Natural killer cell treated with Interleukin-12 subunit alpha and Interleukin-12 subunit beta and Interleukin-15 and Interleukin-18, amount 100 ng/mL, for 72 hours (primary cell): ENCODE results near the gene FSTL3. TPM values are rescaled to one million over a fixed set of nuclear protein-coding genes. Genes with fewer than 3 reads are reported as not detected.
"Not testable (repeated sequence)": the region's sequence is repeated elsewhere in the genome, so short reads cannot be mapped to it uniquely, and the experiment has no call there.

Source experiments
- ATAC-seq, 2 donors: fragments of 150-1000 bp; cut with Tn5 transposase in 1 of 2; sonication (Bioruptor Pico), chemical (Tn5 transposase) in 1 of 2; 2 replicates each; pipeline ENCODE4 v1.10.0; 2021
- DNase-seq: peaks from one replicate; pipeline ENCODE4 v3.0.0; 2022; ENCODE audit warnings: low spot score
- H3K27ac Mint-ChIP-seq, 2 donors: 1 replicate in 1 of 2; 2 replicates in 1 of 2; pipeline ENCODE4 v1.8.0; 2022; ENCODE audit warnings: mixed read lengths in 2 of 2, mild to moderate bottlenecking in 1 of 2, moderate library complexity in 1 of 2
- H3K27me3 Mint-ChIP-seq, 2 donors: 1 replicate in 1 of 2; 2 replicates in 1 of 2; pipeline ENCODE4 v1.8.0; 2022; ENCODE audit warnings: mixed read lengths in 2 of 2
- H3K36me3 Mint-ChIP-seq: one replicate; pipeline ENCODE4 v1.8.0; 2022; ENCODE audit warnings: mixed read lengths
- H3K4me1 Mint-ChIP-seq, 2 donors: 1 replicate in 1 of 2; 2 replicates in 1 of 2; pipeline ENCODE4 v1.8.0; 2022; ENCODE audit warnings: low read depth in 2 of 2, mixed read lengths in 2 of 2, mild to moderate bottlenecking in 1 of 2
- H3K4me3 Mint-ChIP-seq: one replicate; pipeline ENCODE4 v1.8.0; 2022; ENCODE audit warnings: mixed read lengths
- H3K9me3 Mint-ChIP-seq: 2 replicates; pipeline ENCODE4 v1.8.0; 2022; ENCODE audit warnings: mixed read lengths
- total RNA-seq, 2 donors: library from RNA; stranded (reverse); gene quantifications; one replicate each; pipeline ENCODE4 v1.2.3, GENCODE V29; 2022

Gene FSTL3
- total RNA-seq, 2 donors from 2014 or later = 1.7 to 3.6 TPM

DNA sequence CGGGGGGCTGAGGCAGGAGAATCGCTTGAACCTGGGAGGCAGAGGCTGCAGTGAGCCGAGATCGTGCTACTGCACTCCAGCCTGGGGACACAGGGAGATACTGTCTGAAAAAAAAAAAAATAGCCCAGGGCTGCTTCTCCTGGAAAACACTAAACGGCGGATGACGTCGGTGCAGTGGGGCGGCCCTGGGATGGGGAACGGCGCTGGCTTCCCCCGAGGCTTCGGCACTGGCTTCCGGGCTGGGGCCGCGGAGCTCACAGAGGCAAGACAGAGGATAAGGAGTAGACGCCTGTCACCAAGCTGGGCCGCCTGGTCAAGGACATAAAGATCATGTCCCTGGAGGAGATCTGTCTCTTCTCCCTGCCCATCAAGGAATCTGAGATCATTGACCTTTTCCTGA lies 14.0 kb downstream of the FSTL3 start:
- H3K27me3 Mint-ChIP-seq = no peaks in the 10 kb centered on the region
- no peak overlapping the region for H3K4me3 Mint-ChIP-seq
- no peak for DNase-seq
- no peak for ATAC-seq
- no peaks in the 10 kb centered on the region for H3K36me3 Mint-ChIP-seq
- H3K4me1 Mint-ChIP-seq = peaks cover 0 to 7% of the 10 kb centered on the region in 2 donors
- H3K27ac Mint-ChIP-seq = no peak overlapping the region
- no peaks in the 10 kb centered on the region for H3K9me3 Mint-ChIP-seq

DNA sequence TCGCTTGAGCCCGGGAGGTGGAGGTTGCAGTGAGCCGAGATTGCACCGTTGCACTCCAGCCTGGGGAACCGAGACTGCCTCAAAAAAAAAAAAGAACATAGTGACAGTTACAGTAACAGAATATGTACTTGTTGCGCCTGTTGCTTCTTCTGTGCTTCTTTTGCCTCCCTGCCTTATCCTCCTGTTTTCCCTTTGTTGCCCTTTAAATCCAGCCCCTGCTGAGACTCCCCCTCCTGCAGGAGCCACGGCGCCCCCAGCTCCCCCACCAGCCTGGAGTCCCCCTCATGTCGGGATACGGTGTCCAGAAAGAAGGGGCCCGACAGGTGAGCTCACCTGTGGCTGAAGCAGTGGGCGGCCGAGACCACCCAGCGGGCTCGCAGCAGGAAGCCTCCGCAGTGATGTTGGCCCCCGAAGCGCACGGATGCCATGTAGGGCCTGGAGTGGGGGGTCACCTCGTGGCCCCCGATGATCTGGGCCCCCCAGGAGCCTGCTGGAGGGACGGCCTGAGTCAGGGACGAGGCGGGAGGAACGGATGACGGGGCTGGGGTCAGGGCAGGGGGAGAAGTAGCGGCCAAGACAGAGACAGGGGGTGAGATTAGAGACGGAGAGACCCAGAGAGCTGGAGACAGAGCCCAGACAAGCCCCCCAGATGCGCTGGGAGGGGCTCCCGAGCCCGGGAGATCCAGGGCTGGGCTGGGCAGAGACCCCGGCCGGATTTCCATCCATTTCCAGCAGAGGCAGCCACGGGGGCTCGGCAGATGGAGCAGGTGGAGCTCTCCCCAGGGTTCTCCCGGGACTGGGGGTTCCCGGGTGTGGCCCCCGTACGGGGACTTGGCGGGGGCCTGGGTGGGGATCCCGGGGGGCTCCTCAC lies 18.5 kb downstream of the FSTL3 start:
- peak overlapping the region; percentile 25 for H3K4me3 Mint-ChIP-seq
- no peaks in the 10 kb centered on the region for H3K36me3 Mint-ChIP-seq
- peak in 1 of 2 donors; percentile 18 for ATAC-seq
- H3K9me3 Mint-ChIP-seq = no peaks in the 10 kb centered on the region
- no peak for DNase-seq
- H3K27me3 Mint-ChIP-seq = no peaks in the 10 kb centered on the region
- H3K27ac Mint-ChIP-seq = no peak overlapping the region
- peaks cover 0 to 4% of the 10 kb centered on the region in 2 donors for H3K4me1 Mint-ChIP-seq

DNA sequence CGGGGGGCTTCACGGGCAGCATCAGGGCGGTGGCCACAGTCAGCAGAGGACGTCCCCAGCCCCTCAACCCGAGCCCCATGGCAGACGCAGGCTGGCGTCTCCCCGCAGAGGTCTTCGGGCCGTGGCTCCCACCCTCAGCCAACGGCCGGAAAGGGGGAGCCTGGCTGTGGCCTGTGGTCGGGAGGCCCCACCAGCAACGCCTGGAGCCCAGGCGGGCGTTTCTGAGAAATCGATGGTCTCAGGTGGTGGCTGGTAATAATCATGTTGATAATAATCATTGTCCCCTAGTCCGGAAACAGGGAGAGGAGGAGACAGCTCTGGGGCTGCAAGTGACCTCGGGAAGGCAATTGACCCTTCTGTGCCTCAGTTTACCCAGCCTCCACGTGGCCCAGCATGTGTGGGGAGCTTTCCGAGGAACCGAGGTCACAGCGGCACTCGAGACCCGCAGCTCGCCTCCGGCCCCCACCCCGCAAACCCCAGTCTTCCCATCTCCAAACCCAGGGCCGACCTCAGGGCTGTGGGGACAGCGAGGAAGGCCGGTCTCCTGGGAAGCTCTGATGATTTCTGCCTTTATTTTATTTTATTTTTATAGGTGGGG lies 19.3 kb downstream of the FSTL3 start, which contains the start of gene PRSS57:
Gene PRSS57 (minus strand): TSS at position 101 of the 598 bp plus-strand sequence. CDS start 22 bp downstream, at position 79.
- no peak for DNase-seq
- no peaks in the 10 kb centered on the region for H3K27me3 Mint-ChIP-seq
- no peak within 1 kb of the TSS for H3K27ac Mint-ChIP-seq
- no peaks in the 10 kb centered on the region for H3K36me3 Mint-ChIP-seq
- no peaks in the 10 kb centered on the region for H3K9me3 Mint-ChIP-seq
- H3K4me1 Mint-ChIP-seq = peaks cover 0 to 4% of the 10 kb centered on the region in 2 donors
- H3K4me3 Mint-ChIP-seq = peak within 1 kb of the TSS; percentile 25
- ATAC-seq = peak in 1 of 2 donors; percentile 24

DNA sequence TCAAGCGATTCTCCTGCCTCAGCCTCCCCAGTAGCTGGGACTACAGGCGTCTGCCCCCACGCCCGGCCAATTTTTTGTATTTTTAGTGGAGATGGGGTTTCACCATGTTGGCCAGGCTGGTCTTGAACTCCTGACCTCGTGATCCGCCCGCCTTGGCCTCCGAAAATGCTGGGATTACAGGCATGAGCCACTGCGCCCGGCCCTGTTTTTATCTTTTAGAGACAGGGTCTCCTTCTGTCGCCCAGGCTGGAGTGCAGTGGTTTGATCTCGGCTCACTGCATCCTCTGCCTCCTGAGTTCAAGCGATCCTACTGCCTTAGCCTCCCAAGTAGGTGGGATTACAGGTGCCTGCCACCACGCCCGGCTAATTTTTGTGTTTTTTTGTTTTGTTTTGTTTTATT lies 22.3 kb downstream of the FSTL3 start:
- H3K27ac Mint-ChIP-seq, ATAC-seq: not testable (repeated sequence)

DNA sequence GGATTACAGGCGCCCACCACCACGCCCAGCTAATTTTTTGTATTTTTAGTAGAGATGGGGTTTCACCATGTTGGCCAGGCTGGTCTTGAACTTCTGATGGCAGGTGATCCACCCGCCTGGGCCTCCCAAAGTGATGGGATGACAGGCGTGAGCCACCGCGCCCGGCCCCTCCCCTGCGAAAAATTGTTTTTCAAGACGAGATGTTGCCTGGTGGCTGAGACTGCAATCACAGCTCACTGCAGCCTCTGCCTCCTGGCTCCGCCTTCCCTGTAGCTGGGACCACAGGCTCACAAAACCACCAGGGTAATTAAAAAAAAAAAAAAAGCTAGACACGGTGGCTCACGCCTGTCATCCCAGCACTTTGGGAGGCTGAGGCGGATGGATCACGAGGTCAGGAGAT lies 23.7 kb downstream of the FSTL3 start:
- H3K27me3 Mint-ChIP-seq, H3K4me1 Mint-ChIP-seq, H3K27ac Mint-ChIP-seq, ATAC-seq, H3K9me3 Mint-ChIP-seq, H3K4me3 Mint-ChIP-seq, DNase-seq, H3K36me3 Mint-ChIP-seq: not testable (repeated sequence)

More for the DNA sequence above, 22.3 kb downstream of the FSTL3 start:
- DNase-seq, H3K4me1 Mint-ChIP-seq, H3K9me3 Mint-ChIP-seq, H3K4me3 Mint-ChIP-seq, H3K27me3 Mint-ChIP-seq, H3K36me3 Mint-ChIP-seq: not testable (repeated sequence)

DNA sequence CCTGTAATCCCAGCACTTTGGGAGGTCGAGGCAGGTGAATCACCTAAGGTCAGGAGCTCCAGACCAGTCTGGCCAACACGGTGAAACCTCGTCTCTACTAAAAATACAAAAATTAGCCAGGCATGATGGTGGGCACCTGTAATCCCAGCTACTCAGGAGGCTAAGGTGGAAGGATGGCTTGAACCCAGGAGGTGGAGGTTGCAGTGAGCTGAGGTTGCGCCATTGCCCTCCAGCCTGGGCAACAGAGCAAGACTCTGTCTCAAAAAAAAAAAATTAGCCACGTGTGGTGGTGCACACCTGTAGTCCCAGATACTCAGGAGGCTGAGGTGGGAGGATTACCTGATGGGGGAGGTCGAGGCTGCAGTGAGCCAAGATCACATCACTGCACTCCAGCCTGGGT lies 26.7 kb downstream of the FSTL3 start:
- H3K4me3 Mint-ChIP-seq = peak overlapping the region; percentile 20
- not testable (repeated sequence) for H3K4me1 Mint-ChIP-seq, H3K27ac Mint-ChIP-seq, H3K36me3 Mint-ChIP-seq, DNase-seq, H3K9me3 Mint-ChIP-seq, ATAC-seq, H3K27me3 Mint-ChIP-seq

DNA sequence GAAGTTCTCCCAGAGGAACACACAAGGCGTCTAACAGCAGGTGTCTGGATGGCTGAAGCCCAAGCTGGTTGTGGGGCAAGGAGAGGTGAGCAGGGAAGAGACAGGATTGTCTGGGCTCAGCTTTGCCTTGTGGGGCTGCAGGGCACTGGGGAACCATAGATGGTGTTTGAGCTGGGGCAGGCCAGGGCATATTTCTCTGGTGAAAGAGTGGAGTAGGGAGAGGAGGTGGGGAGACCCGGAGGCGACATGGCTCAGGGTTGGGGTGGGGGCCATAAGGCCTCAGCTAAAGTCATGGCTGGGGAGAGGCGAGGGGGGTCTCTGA lies 27.1 kb downstream of the FSTL3 start:
- DNase-seq = no peak
- Mint-ChIP-seq H3K27ac (no peak overlapping the region), H3K27me3 (peaks cover 3 to 8% of the 10 kb centered on the region in 2 donors), H3K36me3 (no peaks in the 10 kb centered on the region), H3K9me3 (no peaks in the 10 kb centered on the region), H3K4me1 (peaks cover 7% of the 10 kb centered on the region in 2 donors), H3K4me3 (peak overlapping the region; percentile 20)
- no peak for ATAC-seq

DNA sequence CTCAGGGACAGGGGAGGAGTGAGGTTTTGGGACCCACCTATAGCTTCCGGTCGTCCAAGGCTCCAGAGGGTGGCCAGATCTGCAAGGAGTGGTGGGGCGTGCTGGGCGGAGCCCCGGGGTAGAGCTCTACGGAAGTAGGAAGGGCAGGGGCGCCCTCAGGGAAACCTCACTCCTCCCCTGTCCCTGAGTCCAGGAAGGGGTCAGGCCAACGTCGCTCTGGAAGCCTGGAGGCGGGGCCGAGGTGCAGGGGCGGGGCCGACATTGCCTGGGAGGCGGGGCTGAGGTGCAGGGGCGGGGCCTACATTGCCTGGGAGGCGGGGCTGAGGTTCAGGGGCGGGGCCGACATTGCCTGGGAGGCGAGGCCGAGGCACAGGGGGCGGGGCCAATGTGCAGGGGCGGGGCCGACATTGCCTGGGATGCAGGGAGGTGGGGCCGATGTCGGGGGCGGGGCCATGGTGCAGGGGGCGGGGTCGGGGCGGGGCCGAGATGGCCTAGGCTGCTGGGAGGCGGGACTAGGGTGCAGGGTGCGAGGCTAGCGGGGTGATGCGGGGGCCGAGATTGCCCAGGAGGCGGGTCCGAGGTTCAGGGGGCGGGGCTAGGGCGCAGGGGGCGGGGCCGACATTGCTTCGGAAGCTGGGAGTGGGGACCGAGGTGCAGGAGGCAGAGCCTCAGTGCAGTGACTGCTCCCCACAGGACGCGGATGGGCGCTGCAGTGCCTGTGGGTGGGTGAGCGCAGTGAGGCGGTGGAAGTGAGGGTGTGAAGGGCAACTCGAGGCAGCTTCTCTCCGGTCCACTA lies 27.7 kb downstream of the FSTL3 start:
- peak; percentile 84 to 89 for ATAC-seq
- no peaks in the 10 kb centered on the region for H3K36me3 Mint-ChIP-seq
- DNase-seq = no peak
- H3K27me3 Mint-ChIP-seq = peaks cover 3 to 8% of the 10 kb centered on the region in 2 donors
- H3K9me3 Mint-ChIP-seq = no peaks in the 10 kb centered on the region
- H3K4me3 Mint-ChIP-seq = no peak overlapping the region
- H3K27ac Mint-ChIP-seq = no peak overlapping the region
- H3K4me1 Mint-ChIP-seq = peaks cover 7% of the 10 kb centered on the region in 2 donors

DNA sequence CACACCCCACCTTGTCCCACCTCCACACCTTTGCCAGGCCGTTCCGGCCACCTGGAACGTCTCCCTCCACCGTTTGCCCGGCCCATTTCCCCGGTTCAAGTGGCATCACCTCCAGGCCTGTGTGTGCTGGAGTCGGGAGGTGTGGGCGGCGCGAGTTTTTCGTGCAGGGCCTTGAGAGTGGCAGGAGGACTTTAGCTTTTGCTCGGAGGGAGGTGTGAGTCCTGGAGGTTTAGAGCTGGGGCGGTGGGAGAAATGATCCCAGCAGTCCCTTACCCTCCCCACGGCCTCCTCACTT lies 28.2 kb downstream of the FSTL3 start:
- no peak overlapping the region for H3K27ac Mint-ChIP-seq
- no peak overlapping the region for H3K4me3 Mint-ChIP-seq

DNA sequence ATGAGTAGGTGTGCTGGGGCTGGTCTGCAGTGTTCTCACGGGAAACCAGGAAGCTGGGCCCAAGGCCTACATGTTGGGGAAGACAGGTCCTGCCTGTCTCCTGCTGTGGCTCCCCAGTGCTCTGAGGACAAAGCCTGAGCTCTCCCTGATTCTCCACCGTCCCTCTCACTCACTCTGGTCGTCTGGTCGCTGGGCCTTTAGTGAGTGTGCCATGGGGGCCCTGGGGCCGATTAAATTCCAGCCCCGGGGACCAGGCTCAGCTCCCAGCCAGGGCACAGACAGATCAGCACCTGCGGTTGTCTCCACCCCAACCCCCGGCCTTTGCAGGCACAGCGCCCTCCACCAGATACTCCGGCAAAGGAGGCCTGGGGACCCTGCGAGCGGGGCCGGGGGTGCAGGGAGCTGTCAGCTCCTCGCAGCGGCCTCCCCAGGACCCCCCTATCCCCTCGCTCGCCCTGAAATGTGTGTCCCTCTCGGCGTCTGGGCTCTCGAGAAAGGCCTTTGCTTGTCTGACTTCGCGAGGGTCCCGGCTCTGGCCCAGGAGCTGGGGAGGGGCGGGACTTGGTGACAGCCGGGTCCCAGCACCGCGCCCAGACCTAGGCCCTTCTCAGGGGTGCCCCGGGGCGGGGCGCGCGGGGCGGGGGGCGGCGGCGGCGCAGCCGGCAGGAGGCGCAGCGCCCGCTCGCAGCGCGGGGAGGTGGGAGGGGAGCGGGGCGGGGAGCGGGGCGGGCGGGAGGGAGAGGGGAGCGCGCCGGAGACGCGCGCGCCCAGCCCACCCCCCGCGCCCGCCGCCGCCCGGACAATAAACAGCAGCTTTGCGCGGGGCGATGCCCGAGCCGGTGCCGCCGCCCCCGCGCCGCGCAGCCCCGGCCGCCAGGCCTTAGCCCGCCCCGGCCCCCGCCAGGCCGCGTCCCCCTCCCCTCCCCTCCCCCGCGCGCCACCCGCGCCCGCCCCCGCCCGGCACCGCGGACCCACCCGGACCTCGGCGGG lies 32.3 kb downstream of the FSTL3 start, which contains the start of gene PALM:
Gene PALM (plus strand): TSS at position 782 of the 990 bp plus-strand sequence. CDS start 212 bp downstream, outside the sequence.
- Mint-ChIP-seq H3K9me3 (no peaks in the 10 kb centered on the region), H3K4me3 (no peak within 1 kb of the TSS), H3K36me3 (no peaks in the 10 kb centered on the region), H3K27ac (no peak within 1 kb of the TSS), H3K4me1 (peaks cover 0 to 2% of the 10 kb centered on the region in 2 donors), H3K27me3 (peaks cover 3 to 8% of the 10 kb centered on the region in 2 donors)
- ATAC-seq (no peak), DNase-seq (no peak)

More for the DNA sequence above, 28.2 kb downstream of the FSTL3 start:
- Mint-ChIP-seq H3K27me3 (peaks cover 3 to 8% of the 10 kb centered on the region in 2 donors), H3K4me1 (peaks cover 7% of the 10 kb centered on the region in 2 donors), H3K9me3 (no peaks in the 10 kb centered on the region), H3K36me3 (no peaks in the 10 kb centered on the region)
- DNase-seq (no peak), ATAC-seq (no peak)

DNA sequence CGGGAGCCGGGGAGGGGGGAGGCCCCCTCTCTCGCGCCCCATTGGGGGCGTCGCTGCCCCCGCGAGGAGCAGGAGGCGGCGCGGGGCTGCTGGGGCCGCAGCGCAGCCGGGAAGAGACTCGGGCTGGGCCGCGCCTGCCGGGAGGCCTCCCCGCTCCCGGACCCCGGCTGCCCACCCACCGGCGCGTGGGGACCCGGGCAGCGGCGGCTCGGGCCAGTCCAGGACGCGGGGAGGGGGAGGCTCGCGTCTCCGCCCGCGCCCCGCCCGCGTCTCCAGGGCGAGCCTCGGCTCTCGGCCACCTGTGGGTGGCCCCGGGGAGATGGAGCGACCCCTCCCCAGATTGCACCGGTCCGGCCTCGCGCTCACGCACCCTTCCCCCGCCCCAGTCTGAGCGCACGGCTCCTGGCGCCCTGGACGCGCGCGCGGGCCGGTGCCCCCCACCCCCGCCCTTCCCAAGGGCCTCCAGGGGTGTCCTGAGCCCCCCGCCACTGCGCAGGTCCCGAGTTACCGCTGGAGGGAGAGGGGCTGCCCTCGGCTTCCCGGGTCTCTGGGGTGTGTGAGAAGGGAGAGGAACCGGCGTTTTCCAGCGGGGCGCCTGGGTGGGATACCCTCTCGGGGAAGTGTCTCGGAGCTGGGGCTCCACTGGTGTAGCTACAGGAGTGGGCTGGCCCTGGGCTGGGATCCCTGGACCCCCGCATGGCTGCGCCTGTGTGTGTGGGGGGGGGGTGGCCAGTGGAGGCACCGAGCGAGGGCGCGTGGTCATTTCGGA lies 33.2 kb downstream of the FSTL3 start:
- Mint-ChIP-seq H3K27me3 (peaks cover 3 to 8% of the 10 kb centered on the region in 2 donors), H3K36me3 (no peaks in the 10 kb centered on the region), H3K4me3 (no peak overlapping the region), H3K27ac (no peak overlapping the region), H3K4me1 (no peaks in the 10 kb centered on the region), H3K9me3 (no peaks in the 10 kb centered on the region)
- DNase-seq (no peak), ATAC-seq (peak in 1 of 2 donors; percentile 22)

DNA sequence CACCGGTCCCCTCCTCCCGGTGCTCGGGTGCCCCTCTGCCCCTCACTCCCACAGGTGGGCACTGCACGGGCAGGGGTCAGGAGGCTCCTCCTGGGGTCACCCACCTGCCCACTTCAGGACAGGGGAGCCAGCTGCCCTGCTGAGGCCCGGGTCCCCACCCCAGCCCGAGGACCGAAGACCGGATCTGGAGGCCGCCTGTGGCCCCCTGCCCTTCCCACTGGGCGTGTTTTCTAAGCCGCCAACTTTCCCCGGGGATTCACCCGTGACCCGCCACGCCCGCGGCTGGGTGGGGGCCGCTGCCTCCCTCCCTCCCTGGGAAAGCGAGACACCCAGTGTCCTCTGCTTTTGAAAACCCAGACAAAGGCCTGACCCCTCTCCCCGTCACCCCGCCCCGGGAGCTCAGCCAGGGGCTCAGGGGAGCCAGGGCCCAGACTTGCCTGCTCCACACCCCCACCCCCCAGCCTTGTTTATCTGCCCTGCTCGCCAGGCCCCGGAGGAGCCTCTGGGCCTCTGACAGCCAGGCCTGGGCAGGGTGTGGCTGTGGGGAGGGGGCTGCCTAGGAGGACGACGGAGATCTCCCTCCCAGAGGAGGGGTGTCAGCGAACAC lies 33.9 kb downstream of the FSTL3 start:
- no peaks in the 10 kb centered on the region for H3K36me3 Mint-ChIP-seq
- no peak for DNase-seq
- H3K4me3 Mint-ChIP-seq = no peak overlapping the region
- no peak overlapping the region for H3K27ac Mint-ChIP-seq
- H3K27me3 Mint-ChIP-seq = peaks cover 3 to 8% of the 10 kb centered on the region in 2 donors
- no peak for ATAC-seq
- no peaks in the 10 kb centered on the region for H3K4me1 Mint-ChIP-seq
- H3K9me3 Mint-ChIP-seq = no peaks in the 10 kb centered on the region
